Neural cell (in vitro differentiated cells): Measurements from ENCODE around the gene MFN1. TPM values are rescaled to one million over a fixed set of nuclear protein-coding genes. Genes with fewer than 3 reads are reported as not detected.

Source experiments
- H2AFZ ChIP-seq: fragments of 200-600, 300-800 bp; sonication (generic), shearing (Covaris generic); 2 replicates; pipeline ENCODE4 v1.6.0; 2014; ENCODE audit warnings: low read depth, mild to moderate bottlenecking, antibody characterized with exemption, low read length, moderate library complexity
- H3F3A ChIP-seq: fragments of 200-600 bp; shearing (Covaris generic); 2 replicates; pipeline ENCODE4 v1.6.1; 2016; ENCODE audit warnings: mild to moderate bottlenecking, moderate library complexity, mixed read lengths, antibody characterized with exemption, low read length; ENCODE audit not compliant: insufficient read depth, poor library complexity, severe bottlenecking
- H3K27ac ChIP-seq: fragments of 200-600, 300-800 bp; sonication (generic), shearing (Covaris generic); 2 replicates; pipeline ENCODE4 v1.5.1; 2014; ENCODE audit warnings: mild to moderate bottlenecking, low read length, moderate library complexity
- H3K27me3 ChIP-seq: fragments of 300-800, 200-600 bp; sonication (generic), shearing (Covaris generic); 2 replicates; pipeline ENCODE4 v1.6.0; 2014; ENCODE audit warnings: mild to moderate bottlenecking, low read depth, low read length, moderate library complexity; ENCODE audit not compliant: insufficient read depth
- H3K36me3 ChIP-seq: fragments of 300-800, 200-600 bp; sonication (generic), shearing (Covaris generic); 2 replicates; pipeline ENCODE4 v1.5.1; 2014; ENCODE audit warnings: mild to moderate bottlenecking, antibody characterized with exemption, low read length, moderate library complexity; ENCODE audit not compliant: insufficient read depth
- H3K4me2 ChIP-seq: fragments of 300-800, 200-600 bp; sonication (generic), shearing (Covaris generic); 2 replicates; pipeline ENCODE4 v1.6.0; 2014; ENCODE audit warnings: mild to moderate bottlenecking, low read length
- H3K4me3 ChIP-seq: fragments of 300-800, 200-600 bp; sonication (generic), shearing (Covaris generic); 2 replicates; pipeline ENCODE4 v1.5.1; 2014; ENCODE audit warnings: mild to moderate bottlenecking, low read length, moderate library complexity
- H3K79me2 ChIP-seq: fragments of 200-600 bp; shearing (Covaris generic); replicated peaks from 2 replicates; pipeline ENCODE4 v1.6.0; 2014; ENCODE audit warnings: mild to moderate bottlenecking, low read length, moderate library complexity; ENCODE audit not compliant: insufficient read depth
- H3K9ac ChIP-seq: fragments of 300-800, 200-600 bp; sonication (generic), shearing (Covaris generic); 2 replicates; pipeline ENCODE4 v1.6.1; 2016; ENCODE audit warnings: mild to moderate bottlenecking, low read length, mixed read lengths
- H3K9me2 ChIP-seq: fragments of 200-600 bp; shearing (Covaris generic); 2 replicates; pipeline ENCODE4 v1.6.1; 2016; ENCODE audit warnings: mild to moderate bottlenecking, low read length, mixed read lengths; ENCODE audit not compliant: insufficient read depth
- H3K9me3 ChIP-seq: fragments of 200-600, 300-800 bp; sonication (generic), shearing (Covaris generic); 2 replicates; pipeline ENCODE4 v1.6.1; 2016; ENCODE audit warnings: mild to moderate bottlenecking, mixed run types, low read length, moderate library complexity, mixed read lengths
- H4K20me1 ChIP-seq: fragments of 200-600 bp; shearing (Covaris generic); 2 replicates; pipeline ENCODE4 v1.6.1; 2016; ENCODE audit warnings: mild to moderate bottlenecking, mixed run types; ENCODE audit not compliant: insufficient read depth
- EP300 ChIP-seq: fragments of 450-650 bp; conservative IDR thresholded peaks from 2 replicates; pipeline ENCODE4 v1.6.1; 2014; ENCODE audit warnings: antibody characterized with exemption, mild to moderate bottlenecking, moderate library complexity; ENCODE audit not compliant: poor library complexity, severe bottlenecking
- EZH2 ChIP-seq: fragments of 200-600, 300-800 bp; shearing (Covaris generic), sonication (generic); IDR thresholded peaks from 2 replicates; pipeline ENCODE4 v1.6.1; 2014; ENCODE audit warnings: antibody characterized with exemption, low read length, borderline replicate concordance, mild to moderate bottlenecking; ENCODE audit not compliant: insufficient read depth, poor library complexity, severe bottlenecking
- MXI1 ChIP-seq: fragments of 450-650 bp; conservative IDR thresholded peaks from 2 replicates; pipeline ENCODE4 v1.6.1; 2014; ENCODE audit warnings: antibody characterized with exemption, mild to moderate bottlenecking; ENCODE audit not compliant: poor library complexity, severe bottlenecking
- POLR2AphosphoS5 ChIP-seq: IDR thresholded peaks from 2 replicates; pipeline ENCODE4 v1.6.1; 2012
- RAD21 ChIP-seq: fragments of 450-650 bp; conservative IDR thresholded peaks from 2 replicates; pipeline ENCODE4 v1.6.1; 2014; ENCODE audit warnings: antibody characterized with exemption, mild to moderate bottlenecking, moderate library complexity
- SMC3 ChIP-seq: fragments of 450-650 bp; conservative IDR thresholded peaks from 2 replicates; pipeline ENCODE4 v1.6.1; 2014; ENCODE audit warnings: antibody characterized with exemption, mild to moderate bottlenecking, moderate library complexity; ENCODE audit not compliant: poor library complexity
- TAF1 ChIP-seq: IDR thresholded peaks from 2 replicates; pipeline ENCODE4 v1.6.1; 2012; ENCODE audit warnings: low read depth
- polyA plus RNA-seq: library from polyadenylated mRNA; depleted of rRNA; stranded (reverse); fragments of >200 nt; gene quantifications from 2 replicates; pipeline ENCODE4 v1.2.3, GENCODE V29; 2014
- TF ChIP-seq, protein P1 (sequence below): fragments of 450-650 bp; IDR thresholded peaks from 2 replicates; pipeline ENCODE4 v1.5.1; 2014; ENCODE audit warnings: antibody characterized with exemption, mild to moderate bottlenecking, moderate library complexity; ENCODE audit not compliant: poor library complexity, severe bottlenecking
- TF ChIP-seq, protein P2 (sequence below): IDR thresholded peaks from 2 replicates; pipeline ENCODE4 v1.6.1; 2012; ENCODE audit warnings: borderline replicate concordance

The MFN1 gene
- polyA plus RNA-seq, 1 donor from 2014 or later = 78.8 TPM

DNA sequence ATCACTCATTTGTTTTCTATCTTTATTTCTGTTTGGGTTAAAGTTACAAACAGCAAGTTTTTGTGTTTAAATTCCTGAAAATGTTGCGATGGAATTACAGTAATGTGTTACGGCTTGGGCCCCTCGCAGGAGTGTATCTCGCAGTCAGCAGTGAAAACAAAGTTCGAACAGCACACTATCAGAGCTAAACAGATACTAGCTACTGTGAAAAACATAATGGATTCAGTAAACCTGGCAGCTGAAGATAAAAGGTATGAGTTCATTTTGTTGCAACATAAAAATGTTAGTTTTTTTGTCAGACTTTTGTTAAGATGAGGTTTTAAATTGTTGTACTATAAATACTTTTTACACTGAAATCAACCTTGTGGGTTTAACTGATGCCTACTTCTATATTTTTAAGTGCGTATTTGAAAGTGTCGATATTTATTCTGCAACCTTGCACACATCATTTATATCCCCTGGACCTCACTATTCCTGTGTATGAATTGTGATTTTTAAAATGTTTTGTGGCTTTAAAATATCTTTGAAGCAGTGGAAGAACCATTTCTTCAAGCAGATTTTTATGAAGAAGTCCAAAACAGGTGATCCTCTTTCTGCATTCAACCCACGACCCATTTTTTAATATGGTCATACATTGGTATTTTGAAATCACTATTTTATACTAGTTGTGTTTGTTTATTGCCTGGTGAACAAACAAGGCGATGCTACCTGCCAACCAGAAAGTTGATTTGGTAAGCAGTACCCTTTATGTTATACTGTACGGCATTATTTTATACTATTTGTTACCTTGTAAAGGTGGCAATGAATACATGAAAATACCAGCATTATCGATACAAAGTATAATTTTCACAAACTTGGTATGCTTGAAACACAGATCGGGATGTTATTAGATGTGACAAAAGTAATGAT is 27.8 kb downstream of the MFN1 start:
- Histone ChIP-seq H3K9ac (no peak overlapping the region), H3K9me3 (no peaks in the 10 kb centered on the region), H3K4me2 (no peak overlapping the region), H3F3A (no peaks in the 10 kb centered on the region), H2AFZ (no peak overlapping the region), H3K9me2 (no peaks in the 10 kb centered on the region), H4K20me1 (no peaks in the 10 kb centered on the region), H3K79me2 (no peaks in the 10 kb centered on the region), H3K36me3 (no peaks in the 10 kb centered on the region), H3K27me3 (no peaks in the 10 kb centered on the region), H3K27ac (no peak overlapping the region), H3K4me3 (no peak overlapping the region)
- no peak for TF ChIP-seq SMC3
- no peak for TF ChIP-seq MXI1
- TF ChIP-seq, protein P1, sequence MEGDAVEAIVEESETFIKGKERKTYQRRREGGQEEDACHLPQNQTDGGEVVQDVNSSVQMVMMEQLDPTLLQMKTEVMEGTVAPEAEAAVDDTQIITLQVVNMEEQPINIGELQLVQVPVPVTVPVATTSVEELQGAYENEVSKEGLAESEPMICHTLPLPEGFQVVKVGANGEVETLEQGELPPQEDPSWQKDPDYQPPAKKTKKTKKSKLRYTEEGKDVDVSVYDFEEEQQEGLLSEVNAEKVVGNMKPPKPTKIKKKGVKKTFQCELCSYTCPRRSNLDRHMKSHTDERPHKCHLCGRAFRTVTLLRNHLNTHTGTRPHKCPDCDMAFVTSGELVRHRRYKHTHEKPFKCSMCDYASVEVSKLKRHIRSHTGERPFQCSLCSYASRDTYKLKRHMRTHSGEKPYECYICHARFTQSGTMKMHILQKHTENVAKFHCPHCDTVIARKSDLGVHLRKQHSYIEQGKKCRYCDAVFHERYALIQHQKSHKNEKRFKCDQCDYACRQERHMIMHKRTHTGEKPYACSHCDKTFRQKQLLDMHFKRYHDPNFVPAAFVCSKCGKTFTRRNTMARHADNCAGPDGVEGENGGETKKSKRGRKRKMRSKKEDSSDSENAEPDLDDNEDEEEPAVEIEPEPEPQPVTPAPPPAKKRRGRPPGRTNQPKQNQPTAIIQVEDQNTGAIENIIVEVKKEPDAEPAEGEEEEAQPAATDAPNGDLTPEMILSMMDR = no peak
- no peak for TF ChIP-seq EZH2
- TF ChIP-seq EP300 = no peak

DNA sequence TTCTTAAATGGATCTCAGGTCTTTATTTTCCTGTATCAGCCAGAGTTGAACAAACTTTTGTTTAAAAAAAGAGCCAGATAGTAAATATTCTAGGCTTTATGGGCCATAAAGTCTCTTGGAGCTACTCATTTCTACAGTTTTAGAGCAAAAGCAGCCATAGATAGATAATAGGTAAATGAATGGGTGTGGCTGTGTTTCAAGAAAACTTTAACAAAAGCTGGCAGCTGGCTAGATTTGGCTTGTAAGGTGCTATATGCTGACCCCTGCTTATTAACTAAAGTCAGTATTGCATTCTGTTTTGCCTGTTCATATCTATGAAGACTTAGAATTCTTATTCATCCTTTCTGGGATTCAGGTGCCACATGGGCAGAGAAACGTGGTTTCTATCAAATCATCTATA is 29.0 kb downstream of the MFN1 start:
- Histone ChIP-seq H3F3A (no peaks in the 10 kb centered on the region), H3K27ac (no peak overlapping the region), H3K27me3 (no peaks in the 10 kb centered on the region), H3K9me2 (no peaks in the 10 kb centered on the region), H3K9ac (no peak overlapping the region), H3K4me2 (no peak overlapping the region), H3K79me2 (no peaks in the 10 kb centered on the region), H3K4me3 (no peak overlapping the region), H4K20me1 (no peaks in the 10 kb centered on the region), H3K36me3 (no peaks in the 10 kb centered on the region), H2AFZ (no peak overlapping the region), H3K9me3 (no peaks in the 10 kb centered on the region)
- no peak for TF ChIP-seq POLR2AphosphoS5
- TF ChIP-seq SMC3 = no peak
- no peak for TF ChIP-seq EP300
- TF ChIP-seq, protein P1 = no peak
- TF ChIP-seq EZH2 = no peak
- TF ChIP-seq RAD21 = no peak
- no peak for TF ChIP-seq MXI1
- no peak for TF ChIP-seq TAF1
- TF ChIP-seq, protein P2, sequence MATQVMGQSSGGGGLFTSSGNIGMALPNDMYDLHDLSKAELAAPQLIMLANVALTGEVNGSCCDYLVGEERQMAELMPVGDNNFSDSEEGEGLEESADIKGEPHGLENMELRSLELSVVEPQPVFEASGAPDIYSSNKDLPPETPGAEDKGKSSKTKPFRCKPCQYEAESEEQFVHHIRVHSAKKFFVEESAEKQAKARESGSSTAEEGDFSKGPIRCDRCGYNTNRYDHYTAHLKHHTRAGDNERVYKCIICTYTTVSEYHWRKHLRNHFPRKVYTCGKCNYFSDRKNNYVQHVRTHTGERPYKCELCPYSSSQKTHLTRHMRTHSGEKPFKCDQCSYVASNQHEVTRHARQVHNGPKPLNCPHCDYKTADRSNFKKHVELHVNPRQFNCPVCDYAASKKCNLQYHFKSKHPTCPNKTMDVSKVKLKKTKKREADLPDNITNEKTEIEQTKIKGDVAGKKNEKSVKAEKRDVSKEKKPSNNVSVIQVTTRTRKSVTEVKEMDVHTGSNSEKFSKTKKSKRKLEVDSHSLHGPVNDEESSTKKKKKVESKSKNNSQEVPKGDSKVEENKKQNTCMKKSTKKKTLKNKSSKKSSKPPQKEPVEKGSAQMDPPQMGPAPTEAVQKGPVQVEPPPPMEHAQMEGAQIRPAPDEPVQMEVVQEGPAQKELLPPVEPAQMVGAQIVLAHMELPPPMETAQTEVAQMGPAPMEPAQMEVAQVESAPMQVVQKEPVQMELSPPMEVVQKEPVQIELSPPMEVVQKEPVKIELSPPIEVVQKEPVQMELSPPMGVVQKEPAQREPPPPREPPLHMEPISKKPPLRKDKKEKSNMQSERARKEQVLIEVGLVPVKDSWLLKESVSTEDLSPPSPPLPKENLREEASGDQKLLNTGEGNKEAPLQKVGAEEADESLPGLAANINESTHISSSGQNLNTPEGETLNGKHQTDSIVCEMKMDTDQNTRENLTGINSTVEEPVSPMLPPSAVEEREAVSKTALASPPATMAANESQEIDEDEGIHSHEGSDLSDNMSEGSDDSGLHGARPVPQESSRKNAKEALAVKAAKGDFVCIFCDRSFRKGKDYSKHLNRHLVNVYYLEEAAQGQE = no peak
